ENCODE results near the gene OR4L1. TPM values are rescaled to one million over a fixed set of nuclear protein-coding genes. Genes with fewer than 3 reads are reported as not detected.
"Not testable (repeated sequence)": the region's sequence is repeated elsewhere in the genome, so short reads cannot be mapped to it uniquely, and the experiment has no call there.

The OR4L1 gene
- total and polyA plus RNA-seq, 2 experiments from 2014 or later, result not detected

- 53% methylated on average over 4 of the region's 4 CpGs for WGBS (ENCODE audit: low lambda C conversion rate, missing lambda C conversion rate)
- no peaks in the 10 kb centered on the region for H3K27me3 ChIP-seq
- no peaks in the 10 kb centered on the region for H3K9me2 ChIP-seq (replicated peaks; ENCODE audit: insufficient read depth)
- no peaks in the 10 kb centered on the region for H4K20me1 ChIP-seq (ENCODE audit: insufficient read depth, poor library complexity, severe bottlenecking)
- H3K36me3 ChIP-seq (replicated peaks; ENCODE audit: insufficient read depth, low read depth), result no peaks in the 10 kb centered on the region
- H3K4me2 ChIP-seq, result no peak overlapping the region
- TF ChIP-seq EZH2phosphoT487 (IDR thresholded peaks at IDR 0.05; ENCODE audit: low read depth, severe bottlenecking, unreplicated experiment) (no peak), CTCF (IDR thresholded peaks at IDR 0.05; ENCODE audit: poor library complexity) (no peak), EZH2 (IDR thresholded peaks at IDR 0.05; ENCODE audit: borderline replicate concordance) (no peak)
- no peaks in the 10 kb centered on the region for H3K79me2 ChIP-seq
- no peak overlapping the region for H2AFZ ChIP-seq
- no peaks in the 10 kb centered on the region for H3K4me1 ChIP-seq (ENCODE audit: insufficient read depth)
- no peak for DNase-seq (ENCODE audit: low spot score)
- H3K9me3 ChIP-seq (ENCODE audit: low read depth), result no peaks in the 10 kb centered on the region
- H3K27ac ChIP-seq, result no peak overlapping the region
- no peak overlapping the region for H3K4me3 ChIP-seq
These were observed 32.2 kb downstream of the OR4L1 start for GRCh38 chr14:20092050-20092449.

- WGBS (ENCODE audit: low lambda C conversion rate, missing lambda C conversion rate), result 39% methylated on average over 4 of the region's 4 CpGs
- no peaks in the 10 kb centered on the region for H3K4me1 ChIP-seq (ENCODE audit: insufficient read depth)
- H2AFZ ChIP-seq, result no peak overlapping the region
- no peaks in the 10 kb centered on the region for H3K36me3 ChIP-seq (replicated peaks; ENCODE audit: insufficient read depth, low read depth)
- H3K9me3 ChIP-seq (ENCODE audit: low read depth), result no peaks in the 10 kb centered on the region
- H3K4me2 ChIP-seq, result no peak overlapping the region
- H3K27ac ChIP-seq, result no peak overlapping the region
- TF ChIP-seq EZH2 (IDR thresholded peaks at IDR 0.05; ENCODE audit: borderline replicate concordance) (no peak), EZH2phosphoT487 (IDR thresholded peaks at IDR 0.05; ENCODE audit: low read depth, severe bottlenecking, unreplicated experiment) (no peak), CTCF (IDR thresholded peaks at IDR 0.05; ENCODE audit: poor library complexity) (no peak)
- no peak for DNase-seq (ENCODE audit: low spot score)
- no peaks in the 10 kb centered on the region for H4K20me1 ChIP-seq (ENCODE audit: insufficient read depth, poor library complexity, severe bottlenecking)
- H3K4me3 ChIP-seq, result no peak overlapping the region
- no peaks in the 10 kb centered on the region for H3K79me2 ChIP-seq
- H3K27me3 ChIP-seq, result no peaks in the 10 kb centered on the region
- H3K9me2 ChIP-seq (replicated peaks; ENCODE audit: insufficient read depth), result no peaks in the 10 kb centered on the region
These were observed 33.6 kb downstream of the OR4L1 start for GRCh38 chr14:20093442-20093841.

- WGBS (ENCODE audit: low lambda C conversion rate, missing lambda C conversion rate), result 83% methylated on average over 19 of the region's 32 CpGs
- not testable (repeated sequence) for DNase-seq (ENCODE audit: low spot score); H3K9me2 ChIP-seq (replicated peaks; ENCODE audit: insufficient read depth)
These were observed 39.3 kb downstream of the OR4L1 start for GRCh38 chr14:20098926-20099770.

GRCh38 chr14:20110438-20110837 is 50.6 kb downstream of the OR4L1 start, which contains the start of gene OR4K17:
OR4K17 (plus strand) TSS chr14:20110739; CDS start chr14:20117500, 6,761 bp downstream.
- WGBS (ENCODE audit: low lambda C conversion rate, missing lambda C conversion rate), result 52% methylated on average over 3 of the region's 3 CpGs
- no peaks in the 10 kb centered on the region for H4K20me1 ChIP-seq (ENCODE audit: insufficient read depth, poor library complexity, severe bottlenecking)
- H3K27ac ChIP-seq, result no peak within 1 kb of the TSS
- H3K4me3 ChIP-seq, result no peak within 1 kb of the TSS
- H3K4me1 ChIP-seq (ENCODE audit: insufficient read depth), result no peaks in the 10 kb centered on the region
- H3K79me2 ChIP-seq, result no peaks in the 10 kb centered on the region
- no peaks in the 10 kb centered on the region for H3K9me3 ChIP-seq (ENCODE audit: low read depth)
- no peak within 1 kb of the TSS for H3K4me2 ChIP-seq
- no peaks in the 10 kb centered on the region for H3K27me3 ChIP-seq
- no peaks in the 10 kb centered on the region for H3K9me2 ChIP-seq (replicated peaks; ENCODE audit: insufficient read depth)
- DNase-seq (ENCODE audit: low spot score), result no peak
- H2AFZ ChIP-seq, result no peak within 1 kb of the TSS
- no peaks in the 10 kb centered on the region for H3K36me3 ChIP-seq (replicated peaks; ENCODE audit: insufficient read depth, low read depth)
- TF ChIP-seq EZH2phosphoT487 (IDR thresholded peaks at IDR 0.05; ENCODE audit: low read depth, severe bottlenecking, unreplicated experiment) (no peak), CTCF (IDR thresholded peaks at IDR 0.05; ENCODE audit: poor library complexity) (no peak), EZH2 (IDR thresholded peaks at IDR 0.05; ENCODE audit: borderline replicate concordance) (no peak)

More at GRCh38 chr14:20098926-20099770, 39.3 kb downstream of the OR4L1 start:
- not testable (repeated sequence) for H3K4me3 ChIP-seq; H3K27ac ChIP-seq; H4K20me1 ChIP-seq (ENCODE audit: insufficient read depth, poor library complexity, severe bottlenecking); H3K9me3 ChIP-seq (ENCODE audit: low read depth); H3K79me2 ChIP-seq; H3K4me1 ChIP-seq (ENCODE audit: insufficient read depth); H3K27me3 ChIP-seq; H2AFZ ChIP-seq; H3K4me2 ChIP-seq; H3K36me3 ChIP-seq (replicated peaks; ENCODE audit: insufficient read depth, low read depth)

Measured in hepatocyte (in vitro differentiated cells).